SU-DHL-6 (cell line): ENCODE results near the gene CRK.

Experiments used
- H2AFZ ChIP-seq: fragments of 200-600 bp; sonication (generic); 2 replicates; pipeline ENCODE4 v1.6.1; 2014; ENCODE audit warnings: low read depth, mild to moderate bottlenecking, moderate library complexity, mixed read lengths, antibody characterized with exemption, low read length; ENCODE audit not compliant: severe bottlenecking
- H3F3A ChIP-seq: fragments of 200-600 bp; shearing (Covaris generic); 2 replicates; pipeline ENCODE4 v1.6.0; 2016; ENCODE audit warnings: antibody characterized with exemption, mild to moderate bottlenecking; ENCODE audit not compliant: insufficient read depth
- H3K27ac ChIP-seq: fragments of 200-600 bp; sonication (generic); 2 replicates; pipeline ENCODE4 v1.5.1; 2016; ENCODE audit warnings: low read depth, mild to moderate bottlenecking, low read length, moderate library complexity, mixed read lengths
- H3K27me3 ChIP-seq: fragments of 200-600 bp; sonication (generic), shearing (Covaris generic); 2 replicates; pipeline ENCODE4 v1.6.0; 2014; ENCODE audit warnings: mild to moderate bottlenecking, low read length
- H3K36me3 ChIP-seq: fragments of 200-600 bp; sonication (generic); 2 replicates; pipeline ENCODE4 v1.6.1; 2014; ENCODE audit warnings: mild to moderate bottlenecking, low read length, mixed read lengths
- H3K4me2 ChIP-seq: fragments of 300-600, 200-600 bp; shearing (Covaris generic), sonication (generic); 2 replicates; pipeline ENCODE4 v1.6.0; 2014; ENCODE audit warnings: low read length, low read depth, mild to moderate bottlenecking; ENCODE audit not compliant: poor library complexity, severe bottlenecking
- H3K4me3 ChIP-seq: fragments of 200-600 bp; sonication (generic); 2 replicates; pipeline ENCODE4 v1.5.1; 2014; ENCODE audit warnings: antibody characterized with exemption, low read length, mild to moderate bottlenecking, mixed read lengths; ENCODE audit not compliant: insufficient read depth, poor library complexity, severe bottlenecking
- H3K79me2 ChIP-seq: fragments of 200-600 bp; sonication (generic); 2 replicates; pipeline ENCODE4 v1.6.1; 2014; ENCODE audit warnings: mild to moderate bottlenecking, low read length, moderate library complexity; ENCODE audit not compliant: insufficient read depth
- H3K9ac ChIP-seq: fragments of 200-600 bp; sonication (generic); 2 replicates; pipeline ENCODE4 v1.7.0; 2014; ENCODE audit warnings: mild to moderate bottlenecking, low read length
- H3K9me2 ChIP-seq: fragments of 200-600 bp; sonication (generic); replicated peaks from 2 replicates; pipeline ENCODE4 v1.6.1; 2014; ENCODE audit warnings: low read length; ENCODE audit not compliant: insufficient read depth
- H3K9me3 ChIP-seq: fragments of 200-600 bp; sonication (generic); 2 replicates; pipeline ENCODE4 v1.6.1; 2014; ENCODE audit warnings: low read length, mixed read lengths; ENCODE audit not compliant: insufficient read depth
- H4K20me1 ChIP-seq: fragments of 200-600 bp; sonication (generic); 2 replicates; pipeline ENCODE4 v1.6.1; 2014; ENCODE audit warnings: low read depth, mild to moderate bottlenecking, antibody characterized with exemption, low read length, moderate library complexity, mixed read lengths
- EZH2phosphoT487 ChIP-seq: fragments of 200-600 bp; sonication (generic), shearing (Covaris generic); conservative IDR thresholded peaks from 2 replicates; pipeline ENCODE4 v1.6.1; 2018; ENCODE audit warnings: mild to moderate bottlenecking, antibody characterized with exemption, low read length, moderate library complexity, mixed read lengths
- TF ChIP-seq, protein P1 (sequence below): fragments of 200-600 bp; sonication (generic); IDR thresholded peaks from one replicate; pipeline ENCODE4 v1.5.1; 2017; ENCODE audit warnings: antibody characterized with exemption, mild to moderate bottlenecking, low read length, moderate library complexity; ENCODE audit not compliant: insufficient read depth, poor library complexity, severe bottlenecking

The CRK gene

DNA sequence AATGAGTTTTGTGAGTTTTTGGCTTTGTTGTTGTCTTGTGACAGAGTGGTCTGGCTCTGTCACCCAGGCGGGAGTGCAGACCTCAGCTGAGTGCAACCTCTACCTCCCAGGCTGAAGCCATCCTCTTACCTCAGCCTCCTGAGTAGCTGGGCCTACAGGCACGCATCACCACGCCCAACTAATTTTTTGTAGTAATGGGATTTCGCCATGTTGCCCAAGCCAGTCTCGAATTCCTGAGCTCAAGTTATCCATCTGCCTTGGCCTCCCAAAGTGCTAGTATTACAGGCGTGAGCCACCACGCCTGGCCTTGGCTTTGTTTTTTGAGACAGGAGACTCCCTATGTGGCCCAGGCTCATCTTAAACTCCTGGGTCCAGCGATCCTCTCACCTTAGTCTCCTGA is 15.1 kb downstream of the CRK start:
- Histone ChIP-seq H3F3A (no peaks in the 10 kb centered on the region), H3K9me3 (no peaks in the 10 kb centered on the region), H3K79me2 (peaks cover 86% of the 10 kb centered on the region), H3K4me3 (no peak overlapping the region), H3K9ac (no peak overlapping the region), H3K27me3 (no peaks in the 10 kb centered on the region), H4K20me1 (peaks cover 3% of the 10 kb centered on the region; the same call in 1 of the 2 replicates), H3K4me2 (no peak overlapping the region), H3K27ac (no peak overlapping the region), H2AFZ (no peak overlapping the region), H3K9me2 (no peaks in the 10 kb centered on the region), H3K36me3 (no peaks in the 10 kb centered on the region)
- TF ChIP-seq, protein P1, sequence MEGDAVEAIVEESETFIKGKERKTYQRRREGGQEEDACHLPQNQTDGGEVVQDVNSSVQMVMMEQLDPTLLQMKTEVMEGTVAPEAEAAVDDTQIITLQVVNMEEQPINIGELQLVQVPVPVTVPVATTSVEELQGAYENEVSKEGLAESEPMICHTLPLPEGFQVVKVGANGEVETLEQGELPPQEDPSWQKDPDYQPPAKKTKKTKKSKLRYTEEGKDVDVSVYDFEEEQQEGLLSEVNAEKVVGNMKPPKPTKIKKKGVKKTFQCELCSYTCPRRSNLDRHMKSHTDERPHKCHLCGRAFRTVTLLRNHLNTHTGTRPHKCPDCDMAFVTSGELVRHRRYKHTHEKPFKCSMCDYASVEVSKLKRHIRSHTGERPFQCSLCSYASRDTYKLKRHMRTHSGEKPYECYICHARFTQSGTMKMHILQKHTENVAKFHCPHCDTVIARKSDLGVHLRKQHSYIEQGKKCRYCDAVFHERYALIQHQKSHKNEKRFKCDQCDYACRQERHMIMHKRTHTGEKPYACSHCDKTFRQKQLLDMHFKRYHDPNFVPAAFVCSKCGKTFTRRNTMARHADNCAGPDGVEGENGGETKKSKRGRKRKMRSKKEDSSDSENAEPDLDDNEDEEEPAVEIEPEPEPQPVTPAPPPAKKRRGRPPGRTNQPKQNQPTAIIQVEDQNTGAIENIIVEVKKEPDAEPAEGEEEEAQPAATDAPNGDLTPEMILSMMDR = no peak
- no peak for TF ChIP-seq EZH2phosphoT487

DNA sequence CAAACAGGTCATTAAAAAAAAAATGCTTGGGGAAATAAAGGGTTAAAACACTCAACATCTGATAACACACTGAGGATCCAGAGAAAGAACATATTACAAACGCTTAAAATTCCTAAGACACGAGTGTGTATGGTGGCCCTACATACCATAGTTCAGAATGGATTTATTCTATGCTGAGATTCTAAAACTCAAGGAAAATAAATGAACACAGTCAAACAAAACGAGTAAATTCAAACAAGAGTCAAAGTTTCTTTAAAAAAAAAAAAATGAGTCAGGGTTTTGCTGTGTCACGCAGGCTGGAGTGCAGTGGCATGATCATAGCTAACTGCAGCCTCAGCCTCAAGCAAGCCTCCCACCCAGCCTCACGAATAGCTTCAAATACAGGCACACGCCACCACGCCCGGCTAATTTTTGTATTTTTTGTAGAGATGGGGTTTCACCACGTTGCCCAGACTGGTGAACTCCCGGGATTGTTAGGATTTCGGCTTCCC is 17.4 kb downstream of the CRK start:
- Histone ChIP-seq H3K9ac (no peak overlapping the region), H3F3A (no peaks in the 10 kb centered on the region), H3K4me3 (no peak overlapping the region), H4K20me1 (peaks cover 3% of the 10 kb centered on the region; the same call in 1 of the 2 replicates), H3K4me2 (no peak overlapping the region), H3K9me3 (no peaks in the 10 kb centered on the region), H2AFZ (no peak overlapping the region), H3K27ac (no peak overlapping the region), H3K79me2 (peaks cover 88% of the 10 kb centered on the region), H3K36me3 (peaks cover 6% of the 10 kb centered on the region; the same call in 1 of the 2 replicates), H3K9me2 (no peaks in the 10 kb centered on the region), H3K27me3 (no peaks in the 10 kb centered on the region)
- TF ChIP-seq EZH2phosphoT487 = no peak
- TF ChIP-seq, protein P1 = no peak

DNA sequence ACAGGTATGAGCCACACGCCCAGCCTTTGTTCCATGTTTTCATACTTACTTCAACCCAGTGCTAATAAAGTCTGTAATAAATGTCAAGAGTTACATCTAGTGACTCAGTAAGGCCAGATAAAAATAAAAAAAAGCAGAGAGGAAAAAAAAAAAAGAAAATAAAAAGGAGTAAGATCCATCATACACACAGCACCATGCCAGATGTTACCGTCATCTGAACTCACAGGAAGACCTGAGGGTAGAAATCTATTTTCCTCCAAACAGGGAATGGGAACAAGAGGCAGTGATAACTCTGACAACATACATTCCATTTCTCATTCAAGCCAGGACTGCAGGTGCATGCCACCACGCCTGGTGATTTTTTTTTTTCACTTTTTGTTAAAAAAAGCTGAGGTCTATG is 20.7 kb downstream of the CRK start:
- Histone ChIP-seq H3K79me2 (peaks cover 81% of the 10 kb centered on the region), H3K9me2 (no peaks in the 10 kb centered on the region), H2AFZ (no peak overlapping the region), H3K4me2 (no peak overlapping the region), H3F3A (no peaks in the 10 kb centered on the region), H3K27ac (no peak overlapping the region), H3K36me3 (peaks cover 8% of the 10 kb centered on the region; the same call in 1 of the 2 replicates), H3K4me3 (no peak overlapping the region), H3K9me3 (no peaks in the 10 kb centered on the region), H3K9ac (no peak overlapping the region), H4K20me1 (peaks cover 6% of the 10 kb centered on the region; the same call in 1 of the 2 replicates), H3K27me3 (no peaks in the 10 kb centered on the region)
- TF ChIP-seq, protein P1 = no peak
- TF ChIP-seq EZH2phosphoT487 = no peak
